Measurements from ENCODE around the gene CAMTA1.

Gene CAMTA1

DNA sequence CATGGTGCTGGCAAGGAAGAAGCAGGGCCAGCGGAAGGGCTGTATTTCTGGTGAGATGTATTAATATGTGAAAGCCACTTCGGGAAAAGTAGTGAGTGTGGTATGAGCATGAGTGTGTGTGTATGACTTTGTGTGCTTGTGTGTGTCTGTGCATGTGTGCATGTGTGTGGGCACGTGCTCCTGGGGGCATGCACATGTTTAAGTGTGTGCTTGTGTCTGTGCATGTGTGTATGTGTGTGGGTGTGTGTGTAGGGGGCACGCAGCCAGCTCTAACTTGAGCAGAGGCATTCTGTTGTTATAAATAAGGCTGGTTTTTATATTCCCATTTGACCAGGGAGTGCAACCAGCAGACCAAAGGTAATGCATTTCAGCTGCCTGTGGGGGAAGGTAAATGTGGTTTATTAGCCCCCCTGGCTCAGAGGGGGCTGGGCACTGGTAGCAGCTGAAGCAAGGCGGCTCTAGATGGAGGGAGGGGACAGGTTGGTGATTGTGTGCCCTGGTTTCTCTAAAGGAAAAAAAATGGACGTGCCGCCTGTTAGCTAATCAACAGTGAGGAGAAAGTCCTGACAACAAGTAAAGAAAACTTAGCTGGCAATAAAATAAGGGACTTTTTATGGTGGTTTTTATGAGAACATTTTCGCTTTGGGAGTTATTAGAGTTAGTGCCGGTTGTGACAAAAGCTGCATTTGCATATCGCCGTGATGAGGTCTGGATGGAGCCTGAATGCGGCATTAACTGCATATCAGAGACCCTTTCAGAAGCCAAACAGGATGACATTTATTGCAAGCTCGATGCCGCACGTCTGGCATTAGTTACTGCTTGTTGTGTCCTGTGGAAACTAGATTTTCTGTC is 180.1 kb downstream of the CAMTA1 start:
- H3K4me3 ChIP-seq (ENCODE audit: low read length): no peak overlapping the region
- TF ChIP-seq CTCF (conservative IDR thresholded peaks at IDR 0.05; ENCODE audit: low read depth, low read length): no peak
- no peak for DNase-seq (ENCODE audit: low read depth)

DNA sequence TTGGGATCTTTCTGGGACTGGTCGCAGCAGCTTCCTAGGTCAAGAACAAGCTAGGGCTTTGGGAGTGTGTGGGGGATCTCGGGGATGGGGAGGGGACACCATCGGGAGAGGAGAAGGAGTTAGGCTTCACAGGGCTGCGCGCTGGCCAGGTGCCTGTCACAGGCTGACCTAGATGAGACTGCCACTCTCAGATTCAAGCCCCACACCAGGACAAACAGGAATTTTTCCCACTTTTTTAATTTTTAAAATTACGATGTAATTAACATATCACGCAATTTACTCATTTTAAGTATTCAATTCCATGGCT is 180.6 kb downstream of the CAMTA1 start:
- no peak overlapping the region for H3K4me3 ChIP-seq (ENCODE audit: low read length)
- no peak for DNase-seq (ENCODE audit: low read depth)
- no peak for TF ChIP-seq CTCF (conservative IDR thresholded peaks at IDR 0.05; ENCODE audit: low read depth, low read length)

- TF ChIP-seq CTCF (conservative IDR thresholded peaks at IDR 0.05; ENCODE audit: low read depth, low read length): no peak
- DNase-seq (ENCODE audit: low read depth): no peak
- no peak overlapping the region for H3K4me3 ChIP-seq (ENCODE audit: low read length)
These were observed 181.1 kb downstream of the CAMTA1 start for GRCh38 chr1:6966326-6966725.

GRCh38 chr1:6967431-6968111 is 182.3 kb downstream of the CAMTA1 start:
- TF ChIP-seq CTCF (conservative IDR thresholded peaks at IDR 0.05; ENCODE audit: low read depth, low read length): no peak

GRCh38 chr1:6969106-6969505 is 183.9 kb downstream of the CAMTA1 start:
- no peak for TF ChIP-seq CTCF (conservative IDR thresholded peaks at IDR 0.05; ENCODE audit: low read depth, low read length)
- DNase-seq (ENCODE audit: low read depth): no peak
- no peak overlapping the region for H3K4me3 ChIP-seq (ENCODE audit: low read length)

More at GRCh38 chr1:6967431-6968111, 182.3 kb downstream of the CAMTA1 start:
- no peak overlapping the region for H3K4me3 ChIP-seq (ENCODE audit: low read length)
- DNase-seq (ENCODE audit: low read depth): no peak

GRCh38 chr1:6969762-6970161 is 184.5 kb downstream of the CAMTA1 start:
- no peak for TF ChIP-seq CTCF (conservative IDR thresholded peaks at IDR 0.05; ENCODE audit: low read depth, low read length)
- DNase-seq (ENCODE audit: low read depth): no peak
- H3K4me3 ChIP-seq (ENCODE audit: low read length): no peak overlapping the region

DNA sequence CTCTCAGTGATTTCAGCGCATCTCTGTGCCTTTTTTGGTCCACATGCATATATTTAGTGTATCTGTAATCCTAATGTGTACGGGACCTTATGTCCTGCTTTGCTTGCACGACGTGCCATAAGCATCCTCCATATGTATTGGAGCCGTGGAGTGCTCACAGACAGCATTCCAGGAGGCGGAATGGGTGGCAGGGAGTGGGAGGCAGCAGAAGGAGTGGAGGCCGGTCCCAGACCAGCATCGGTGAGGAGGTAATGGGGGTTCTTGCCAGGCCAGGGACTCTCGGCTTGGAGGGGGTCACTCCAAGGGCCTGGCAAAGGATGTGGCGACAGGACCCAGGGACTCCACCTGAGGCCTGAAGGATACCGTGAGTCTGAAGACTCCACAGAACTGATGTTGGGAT is 185.0 kb downstream of the CAMTA1 start:
- DNase-seq (ENCODE audit: low read depth): no peak
- no peak for TF ChIP-seq CTCF (conservative IDR thresholded peaks at IDR 0.05; ENCODE audit: low read depth, low read length)
- H3K4me3 ChIP-seq (ENCODE audit: low read length): no peak overlapping the region

All from retinal pigment epithelial cell (primary cell).